Activated CD8-positive, alpha-beta T cell treated with anti-CD3 and anti-CD28 coated beads for 36 hours (primary cell): ENCODE data around the gene AKAP5. TPM values are rescaled to one million over a fixed set of nuclear protein-coding genes. Genes with fewer than 3 reads are reported as not detected.
A peak's percentile ranks its signal among the peaks of the same experiment; 100 is the strongest.

Source experiments
- ATAC-seq: fragments of 200-7000 bp; cut with Tn5 transposase; one replicate; pipeline ENCODE4 v1.10.0; 2021; ENCODE audit warnings: mild to moderate bottlenecking, moderate library complexity
- CTCF ChIA-PET: fragments of 350-600 bp; sonication (Branson Sonifier 250); formaldehyde crosslinking; loops from one replicate; lab custom pipeline; 2021; ENCODE audit warnings: antibody characterized with exemption; lab: Charles Lee
- POLR2A ChIA-PET: fragments of 350-600 bp; sonication (Branson Sonifier 250); formaldehyde crosslinking; loops from one replicate; lab custom pipeline; 2021; ENCODE audit warnings: antibody characterized with exemption; lab: Charles Lee
- DNase-seq: peaks from one replicate; pipeline ENCODE4 v3.0.0-alpha.2; 2020
- H3K27ac Mint-ChIP-seq: one replicate; pipeline ENCODE4 v1.8.0; 2021; ENCODE audit warnings: mild to moderate bottlenecking, mixed read lengths
- H3K27me3 Mint-ChIP-seq: one replicate; pipeline ENCODE4 v1.8.0; 2021; ENCODE audit warnings: mixed read lengths
- H3K36me3 Mint-ChIP-seq: one replicate; pipeline ENCODE4 v1.8.0; 2021; ENCODE audit warnings: low read depth, mixed read lengths
- H3K4me1 Mint-ChIP-seq: one replicate; pipeline ENCODE4 v1.8.0; 2021; ENCODE audit warnings: low read depth, mixed read lengths
- H3K4me3 Mint-ChIP-seq: one replicate; pipeline ENCODE4 v1.8.0; 2021; ENCODE audit warnings: mild to moderate bottlenecking, moderate library complexity, mixed read lengths
- H3K9me3 Mint-ChIP-seq: one replicate; pipeline ENCODE4 v1.8.0; 2021; ENCODE audit warnings: mixed read lengths
- intact Hi-C: fragments of 100-400 bp; cut with micrococcal nuclease; formaldehyde crosslinking; loops from one replicate; pipeline ENCODE4 v1.10.0; 2022
- total RNA-seq, 2 experiments: library from RNA; stranded (reverse); gene quantifications; one replicate each; pipeline ENCODE4 v1.2.3, GENCODE V29; 2021
- TF ChIP-seq, protein P1 (sequence below): fragments of 200-600 bp; IDR thresholded peaks from one replicate; pipeline ENCODE4 v1.8.0; 2022; ENCODE audit warnings: antibody characterized with exemption, mild to moderate bottlenecking

AKAP5 gene
- total RNA-seq, 2 experiments from 2014 or later = 1.3 to 1.6 TPM

DNA sequence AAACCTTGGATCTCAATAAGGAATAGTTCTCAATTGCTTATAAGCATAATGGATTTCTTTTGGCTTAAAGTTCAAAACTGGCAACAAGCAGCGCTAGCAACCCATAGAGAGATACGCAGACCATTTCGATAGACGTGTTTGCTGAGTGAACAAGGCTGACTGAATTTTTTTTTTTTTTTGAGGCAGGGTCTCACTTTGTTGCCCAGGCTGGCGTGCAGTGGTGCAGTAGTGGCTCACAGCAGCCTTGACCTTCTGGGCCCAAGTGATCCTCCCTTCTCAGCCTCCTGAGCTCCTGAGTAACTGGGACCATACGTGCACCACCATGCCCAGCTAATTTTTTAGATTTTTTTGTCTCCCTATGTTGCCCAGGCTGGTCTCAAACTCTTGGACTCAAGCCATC is 1.4 kb upstream of the AKAP5 start:
- H3K27me3 Mint-ChIP-seq = no peaks in the 10 kb centered on the region

DNA sequence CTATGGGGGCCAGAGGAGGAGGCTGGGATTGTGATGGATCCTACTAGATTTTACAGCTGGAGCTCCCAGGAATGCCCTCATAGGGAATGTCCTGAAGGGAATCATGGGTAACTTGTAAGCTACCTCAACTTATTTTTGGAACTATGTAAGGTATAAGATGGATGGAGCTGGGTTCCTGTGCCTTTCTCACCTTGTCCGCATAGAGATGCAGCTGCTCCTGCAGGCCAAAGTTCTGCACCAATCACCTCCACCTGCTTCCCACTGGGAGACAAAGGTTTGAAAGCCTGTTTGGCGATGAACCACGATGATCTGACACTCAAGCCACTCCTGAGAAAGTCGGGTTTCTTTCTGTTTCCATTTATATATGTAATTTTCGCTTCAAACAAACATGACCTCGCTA is 648 bp upstream of the AKAP5 start:
- peak overlapping the region; percentile 73 for H3K27ac Mint-ChIP-seq
- H3K27me3 Mint-ChIP-seq = no peaks in the 10 kb centered on the region
- H3K4me1 Mint-ChIP-seq = peaks cover 38% of the 10 kb centered on the region
- CTCF ChIA-PET = interaction anchor here (0.8 to 5.7 kb wide), 8 partner anchors 13 to 172 kb away, joined by 3 to 26 read pairs (median 4); no protein-coding TSS in a partner anchor
- H3K36me3 Mint-ChIP-seq = peaks cover 24% of the 10 kb centered on the region
- H3K9me3 Mint-ChIP-seq = no peaks in the 10 kb centered on the region
- no peak for DNase-seq
- POLR2A ChIA-PET = interaction anchor here (0.8 to 1.9 kb wide), 4 partner anchors 11 to 57 kb away, joined by 3 to 9 read pairs (median 4); no protein-coding TSS in a partner anchor
- TF ChIP-seq, protein P1, sequence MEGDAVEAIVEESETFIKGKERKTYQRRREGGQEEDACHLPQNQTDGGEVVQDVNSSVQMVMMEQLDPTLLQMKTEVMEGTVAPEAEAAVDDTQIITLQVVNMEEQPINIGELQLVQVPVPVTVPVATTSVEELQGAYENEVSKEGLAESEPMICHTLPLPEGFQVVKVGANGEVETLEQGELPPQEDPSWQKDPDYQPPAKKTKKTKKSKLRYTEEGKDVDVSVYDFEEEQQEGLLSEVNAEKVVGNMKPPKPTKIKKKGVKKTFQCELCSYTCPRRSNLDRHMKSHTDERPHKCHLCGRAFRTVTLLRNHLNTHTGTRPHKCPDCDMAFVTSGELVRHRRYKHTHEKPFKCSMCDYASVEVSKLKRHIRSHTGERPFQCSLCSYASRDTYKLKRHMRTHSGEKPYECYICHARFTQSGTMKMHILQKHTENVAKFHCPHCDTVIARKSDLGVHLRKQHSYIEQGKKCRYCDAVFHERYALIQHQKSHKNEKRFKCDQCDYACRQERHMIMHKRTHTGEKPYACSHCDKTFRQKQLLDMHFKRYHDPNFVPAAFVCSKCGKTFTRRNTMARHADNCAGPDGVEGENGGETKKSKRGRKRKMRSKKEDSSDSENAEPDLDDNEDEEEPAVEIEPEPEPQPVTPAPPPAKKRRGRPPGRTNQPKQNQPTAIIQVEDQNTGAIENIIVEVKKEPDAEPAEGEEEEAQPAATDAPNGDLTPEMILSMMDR = no peak
- intact Hi-C loops = no loop called here
- H3K4me3 Mint-ChIP-seq = peak overlapping the region; percentile 71
- ATAC-seq = no peak

More for the DNA sequence above, 1.4 kb upstream of the AKAP5 start:
- H3K27ac Mint-ChIP-seq = no peak overlapping the region
- peaks cover 31% of the 10 kb centered on the region for H3K36me3 Mint-ChIP-seq
- TF ChIP-seq, protein P1 = no peak
- ChIA-PET CTCF (interaction anchor here (1.5 to 5.7 kb wide), 6 partner anchors 12 to 173 kb away, joined by 3 to 26 read pairs (median 6); no protein-coding TSS in a partner anchor), POLR2A (interaction anchor here (0.8 to 1.9 kb wide), 5 partner anchors 12 to 58 kb away, joined by 3 to 9 read pairs (median 4); no protein-coding TSS in a partner anchor)
- no peak overlapping the region for H3K4me3 Mint-ChIP-seq
- no peak for ATAC-seq
- H3K4me1 Mint-ChIP-seq = peaks cover 40% of the 10 kb centered on the region
- H3K9me3 Mint-ChIP-seq = no peaks in the 10 kb centered on the region
- no peak for DNase-seq
- intact Hi-C loops = no loop called here

DNA sequence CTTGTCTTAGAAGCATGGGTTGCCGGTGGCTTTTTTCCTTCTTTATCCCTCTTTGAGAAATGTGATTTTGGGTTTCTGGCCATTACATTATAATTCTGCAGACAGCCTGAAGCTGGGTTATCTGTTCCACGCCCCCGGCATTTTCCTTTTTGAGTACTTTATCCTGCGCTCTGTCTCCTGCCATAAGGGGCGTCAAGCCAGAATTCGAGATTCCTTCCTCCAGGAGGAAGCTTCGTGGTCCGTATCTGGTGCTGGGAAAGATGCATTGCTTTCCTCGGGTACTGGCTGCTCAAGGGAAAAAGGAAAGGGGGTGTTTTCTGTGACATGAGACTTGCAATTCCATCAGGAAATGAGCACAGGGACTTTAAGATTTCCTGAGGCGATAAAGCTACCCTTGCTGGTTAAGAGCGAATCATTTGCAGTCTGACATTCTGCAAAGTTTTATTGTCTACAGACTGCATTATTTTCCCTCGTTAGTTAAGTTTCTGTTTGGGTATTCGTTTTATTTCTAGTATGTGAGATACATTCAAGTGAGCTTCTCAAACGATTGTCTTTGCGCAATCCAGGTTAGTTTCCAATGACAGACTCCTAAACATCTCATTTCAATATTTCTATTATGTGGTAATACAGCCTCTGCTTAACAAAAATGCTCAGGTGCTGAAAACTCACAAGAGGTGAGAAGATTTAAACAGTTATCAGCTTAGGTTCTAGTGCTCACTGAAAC is 694 bp downstream of the AKAP5 start:
- Mint-ChIP-seq H3K4me1 (peaks cover 39% of the 10 kb centered on the region), H3K9me3 (no peaks in the 10 kb centered on the region), H3K27me3 (no peaks in the 10 kb centered on the region), H3K27ac (peak overlapping the region; percentile 50), H3K4me3 (peak overlapping the region; percentile 71), H3K36me3 (peaks cover 16% of the 10 kb centered on the region)
- POLR2A ChIA-PET = interaction anchor here (1.0 to 2.4 kb wide), 7 partner anchors 11 to 127 kb away, joined by 3 to 11 read pairs (median 3); partner anchors contain the start of genes ZBTB1 and ZBTB25
- TF ChIP-seq, protein P1 = no peak
- intact Hi-C loops = no loop called here
- no peak for DNase-seq
- CTCF ChIA-PET = interaction anchor here (0.8 to 5.7 kb wide), 8 partner anchors 12 to 122 kb away, joined by 3 to 26 read pairs (median 4); no protein-coding TSS in a partner anchor
- ATAC-seq = no peak

DNA sequence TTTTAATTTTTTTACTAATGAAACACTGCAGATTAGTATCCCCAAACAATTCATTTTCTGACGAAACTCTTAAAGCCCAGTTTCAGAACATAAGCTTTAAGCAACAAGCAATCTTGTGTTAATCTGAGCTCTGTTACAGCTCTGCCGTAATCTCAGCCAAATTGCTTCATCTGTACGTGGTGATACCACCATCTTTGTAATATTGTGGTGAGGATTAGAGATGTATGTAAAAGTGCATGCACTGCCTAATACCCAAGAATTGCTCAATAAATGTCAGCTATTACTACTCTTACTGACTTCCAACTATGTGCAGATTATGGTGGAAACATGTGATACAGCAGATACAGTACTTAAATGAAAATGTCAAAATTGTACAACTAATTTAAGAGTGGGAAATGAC is 1.8 kb downstream of the AKAP5 start:
- TF ChIP-seq, protein P1 = no peak
- ATAC-seq (no peak), DNase-seq (no peak)
- no peak overlapping the region for H3K27ac Mint-ChIP-seq
- intact Hi-C loops = no loop called here
- peaks cover 47% of the 10 kb centered on the region for H3K4me1 Mint-ChIP-seq
- ChIA-PET POLR2A (interaction anchor here (1.2 to 2.4 kb wide), 3 partner anchors 22 to 38 kb away, joined by 3 to 11 read pairs (median 5); partner anchors contain the start of genes ZBTB1 and ZBTB25), CTCF (interaction anchor here (0.8 to 5.7 kb wide), 4 partner anchors 11 to 44 kb away, joined by 3 to 26 read pairs (median 10); no protein-coding TSS in a partner anchor)
- H3K36me3 Mint-ChIP-seq = peaks cover 19% of the 10 kb centered on the region
- H3K9me3 Mint-ChIP-seq = no peaks in the 10 kb centered on the region
- H3K27me3 Mint-ChIP-seq = no peaks in the 10 kb centered on the region
- H3K4me3 Mint-ChIP-seq = no peak overlapping the region
